GM19193 (cell line): ENCODE measurements around the gene POF1B.

ENCODE experiments used
- POLR2A ChIP-seq: IDR thresholded peaks from 4 replicates; pipeline ENCODE4 v1.6.1; 2011; ENCODE audit not compliant: insufficient read depth, insufficient read length; ENCODE audit errors: extremely low read depth

Gene POF1B

GRCh38 chrX:85303544-85303943, 75.9 kb downstream of the POF1B start:
- TF ChIP-seq POLR2A, result no peak

GRCh38 chrX:85288992-85289723, 90.3 kb downstream of the POF1B start:
- TF ChIP-seq POLR2A, result no peak

- TF ChIP-seq POLR2A, result no peak
These were observed 134.8 kb downstream of the POF1B start for GRCh38 chrX:85244450-85245211.

- no peak for TF ChIP-seq POLR2A
These were observed 135.6 kb downstream of the POF1B start, which contains the start of the genes SATL1 and ZNF711 for GRCh38 chrX:85243761-85244449. Gene SATL1 (minus strand): TSS chrX:85243779. CDS start chrX:85108968, 134,811 bp downstream. Gene ZNF711 (plus strand): TSS chrX:85243991. CDS start chrX:85247573, 3,582 bp downstream.

- TF ChIP-seq POLR2A, result no peak
These were observed 136.3 kb downstream of the POF1B start for GRCh38 chrX:85243155-85243554.
